K562 (cell line): ENCODE results near the gene LRRC4B. TPM values are rescaled to one million over a fixed set of nuclear protein-coding genes. Genes with fewer than 3 reads are reported as not detected.

Source experiments
- CTBP1 ChIP-seq: fragments of 450-650 bp; IDR thresholded peaks from 2 replicates; pipeline ENCODE4 v1.6.1; 2016; ENCODE audit warnings: borderline replicate concordance
- CTCFL ChIP-seq: IDR thresholded peaks from 2 replicates; pipeline ENCODE4 v1.6.1; 2011; ENCODE audit warnings: borderline replicate concordance, low read depth, mild to moderate bottlenecking, moderate library complexity, low read length; ENCODE audit not compliant: insufficient read depth, poor library complexity, severe bottlenecking
- MAZ ChIP-seq, 2 experiments: fragments of 450-650 bp in 1 of 2; sonication (generic) in 1 of 2; formaldehyde crosslinking; IDR thresholded peaks in 1 of 2; conservative IDR thresholded peaks in 1 of 2; 2 replicates each; pipeline versions ENCODE4 v1.4.0 to v1.5.0; 2020; ENCODE audit warnings: mild to moderate bottlenecking in 1 of 2, missing genetic modification reagents in 1 of 2
- MIER1 ChIP-seq: fragments of 450-650 bp; IDR thresholded peaks from 2 replicates; pipeline ENCODE4 v1.6.1; 2016; ENCODE audit warnings: antibody characterized with exemption, mild to moderate bottlenecking, low read depth
- REST ChIP-seq, 2 experiments: fragments of 450-650 bp; formaldehyde crosslinking in 1 of 2; IDR thresholded peaks; 2 replicates each; pipeline versions ENCODE4 v1.4.0 to v1.6.1; 2014 to 2020; ENCODE audit warnings: mild to moderate bottlenecking in 2 of 2, borderline replicate concordance in 1 of 2, low read depth in 1 of 2
- TFAP4 ChIP-seq: sonication (generic); formaldehyde crosslinking; IDR thresholded peaks from 2 replicates; pipeline ENCODE4 v1.8.0; 2022; ENCODE audit warnings: missing genetic modification reagents, mild to moderate bottlenecking, moderate library complexity, borderline replicate concordance
- ZNF197 ChIP-seq: fragments of 200-800 bp; sonication (Bioruptor generic); IDR thresholded peaks from 2 replicates; pipeline ENCODE4 v1.6.1; 2016; ENCODE audit warnings: low read depth, missing genetic modification characterization, missing compliant biosample characterization
- polyA plus RNA-seq, 8 experiments: library from polyadenylated mRNA; depleted of rRNA in 4 of 8; stranded (reverse) in 5 of 8; unstranded in 3 of 8; fragments of >200 nt; fragmentation: Nextera tagmentation in 2 of 8; fragmentation: Illumina TruSeq in 1 of 8; extraction: Ambion mirVana in 2 of 8; extraction: Trizol in 1 of 8; gene quantifications; 2 replicates each; pipeline versions ENCODE4 v1.2.1 to v1.2.3, GENCODE V29; 2011 to 2014; ENCODE audit warnings: inconsistent platforms in 1 of 8, missing spikeins in 1 of 8
- total RNA-seq, 7 experiments: library from RNA; depleted of rRNA in 6 of 7; stranded (reverse); fragments of >200 nt in 6 of 7; fragmentation: Illumina TruSeq in 2 of 7; extraction: Trizol in 2 of 7; gene quantifications; 2 replicates each; pipeline versions ENCODE4 v1.2.1 to v1.2.3, GENCODE V29; 2011 to 2021; ENCODE audit warnings: low replicate concordance in 1 of 7

LRRC4B gene
- total and polyA plus RNA-seq, 9 of the 15 experiments (the other 6 are each of a cell fraction or from before 2014, with no cell fraction given), result 0.18 to 9.6 (median 2.9) TPM; not detected in 2

- TF ChIP-seq MAZ (CRISPR knock-in tag; conservative IDR thresholded peaks at IDR 0.05 in 1 of 2, IDR thresholded peaks at IDR 0.05 in 1 of 2), result 0 out of 4 replicates have a peak, but pooled peaks of 1 of the 2 experiments have one; percentile 22
- TF ChIP-seq REST (IDR thresholded peaks at IDR 0.05; ENCODE audit: borderline replicate concordance), result peak; percentile 39; the same call in 1 of the 2 replicates
- no peak for TF ChIP-seq REST (CRISPR knock-in tag; IDR thresholded peaks at IDR 0.05; ENCODE audit: low read depth)
- no peak for TF ChIP-seq ZNF197 (CRISPR knock-in tag)
- peak; percentile 27; the same call in 1 of the 2 replicates for TF ChIP-seq CTBP1
- TF ChIP-seq TFAP4 (CRISPR knock-in tag), result peak; percentile 88
- TF ChIP-seq CTCFL, result peak; percentile 61
- TF ChIP-seq MIER1, result no peak
Observed at GRCh38 chr19:50478901-50479715, 89.1 kb downstream of the LRRC4B start (continued).
